Measurements from ENCODE around the gene TEAD3.

DNA sequence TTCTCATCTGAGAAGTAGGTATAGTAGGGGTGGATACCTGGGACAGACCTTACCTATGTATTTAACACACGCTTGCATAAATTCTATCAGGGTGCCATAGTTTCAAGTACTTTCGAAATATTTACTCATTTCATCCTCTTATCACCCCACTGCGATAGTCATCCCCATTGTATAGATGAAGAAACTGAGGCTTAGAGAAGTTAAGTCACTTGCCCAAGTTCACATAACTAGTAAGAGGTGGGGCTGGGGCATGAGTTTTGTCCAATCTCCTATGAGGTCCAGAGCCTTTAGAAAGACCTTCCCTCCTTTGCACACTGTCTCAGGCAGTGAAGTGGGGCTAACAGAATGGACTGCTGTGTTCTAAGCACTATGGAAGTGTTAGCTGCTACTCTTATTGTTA lies 9.7 kb upstream of the TEAD3 start:
- TF ChIP-seq, protein P1, sequence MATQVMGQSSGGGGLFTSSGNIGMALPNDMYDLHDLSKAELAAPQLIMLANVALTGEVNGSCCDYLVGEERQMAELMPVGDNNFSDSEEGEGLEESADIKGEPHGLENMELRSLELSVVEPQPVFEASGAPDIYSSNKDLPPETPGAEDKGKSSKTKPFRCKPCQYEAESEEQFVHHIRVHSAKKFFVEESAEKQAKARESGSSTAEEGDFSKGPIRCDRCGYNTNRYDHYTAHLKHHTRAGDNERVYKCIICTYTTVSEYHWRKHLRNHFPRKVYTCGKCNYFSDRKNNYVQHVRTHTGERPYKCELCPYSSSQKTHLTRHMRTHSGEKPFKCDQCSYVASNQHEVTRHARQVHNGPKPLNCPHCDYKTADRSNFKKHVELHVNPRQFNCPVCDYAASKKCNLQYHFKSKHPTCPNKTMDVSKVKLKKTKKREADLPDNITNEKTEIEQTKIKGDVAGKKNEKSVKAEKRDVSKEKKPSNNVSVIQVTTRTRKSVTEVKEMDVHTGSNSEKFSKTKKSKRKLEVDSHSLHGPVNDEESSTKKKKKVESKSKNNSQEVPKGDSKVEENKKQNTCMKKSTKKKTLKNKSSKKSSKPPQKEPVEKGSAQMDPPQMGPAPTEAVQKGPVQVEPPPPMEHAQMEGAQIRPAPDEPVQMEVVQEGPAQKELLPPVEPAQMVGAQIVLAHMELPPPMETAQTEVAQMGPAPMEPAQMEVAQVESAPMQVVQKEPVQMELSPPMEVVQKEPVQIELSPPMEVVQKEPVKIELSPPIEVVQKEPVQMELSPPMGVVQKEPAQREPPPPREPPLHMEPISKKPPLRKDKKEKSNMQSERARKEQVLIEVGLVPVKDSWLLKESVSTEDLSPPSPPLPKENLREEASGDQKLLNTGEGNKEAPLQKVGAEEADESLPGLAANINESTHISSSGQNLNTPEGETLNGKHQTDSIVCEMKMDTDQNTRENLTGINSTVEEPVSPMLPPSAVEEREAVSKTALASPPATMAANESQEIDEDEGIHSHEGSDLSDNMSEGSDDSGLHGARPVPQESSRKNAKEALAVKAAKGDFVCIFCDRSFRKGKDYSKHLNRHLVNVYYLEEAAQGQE (IDR thresholded peaks at IDR 0.05; ENCODE audit: insufficient read depth in 1 of 2, low read depth in 2 of 2, low read length in 1 of 2) = no peak
- TF ChIP-seq CTCF (IDR thresholded peaks at IDR 0.05) = no peak
- TF ChIP-seq SIN3A (IDR thresholded peaks at IDR 0.05; ENCODE audit: borderline replicate concordance, insufficient read depth, low read depth, low read length) = no peak
- TF ChIP-seq TCF7L2 (IDR thresholded peaks at IDR 0.05; ENCODE audit: low read depth, low read length) = no peak
